NCI-H345 (cell line): ENCODE results near the gene PGAP2.

ENCODE experiments used
- DNase-seq: peaks from one replicate; lab custom pipeline; 2025; lab: John Stamatoyannopoulos, UW

Gene PGAP2

GRCh38 chr11:3831378-3832239, 23.2 kb downstream of the PGAP2 start:
- no peak for DNase-seq

GRCh38 chr11:3832816-3833215, 24.5 kb downstream of the PGAP2 start:
- no peak for DNase-seq

- DNase-seq = no peak
Measured at GRCh38 chr11:3833449-3833848, 25.1 kb downstream of the PGAP2 start.

- DNase-seq = no peak
Measured at GRCh38 chr11:3834349-3834663, 25.9 kb downstream of the PGAP2 start.

- no peak for DNase-seq
Measured at GRCh38 chr11:3834664-3835461, 26.5 kb downstream of the PGAP2 start.

GRCh38 chr11:3835751-3836150, 27.4 kb downstream of the PGAP2 start:
- no peak for DNase-seq

- DNase-seq = no peak
Measured at GRCh38 chr11:3836903-3837302, 28.5 kb downstream of the PGAP2 start.

- DNase-seq = no peak
Measured at GRCh38 chr11:3837793-3838192, 29.4 kb downstream of the PGAP2 start.

- no peak for DNase-seq
Measured at GRCh38 chr11:3838504-3838903, 30.1 kb downstream of the PGAP2 start.

GRCh38 chr11:3840004-3840869, 31.9 kb downstream of the PGAP2 start:
- DNase-seq = no peak

- peak; percentile 71 for DNase-seq
Measured at GRCh38 chr11:3840870-3841425, 32.6 kb downstream of the PGAP2 start, which contains the start of gene RHOG. Gene RHOG (minus strand): TSS chr11:3840959. CDS start chr11:3828138, 12,821 bp downstream.

GRCh38 chr11:3841426-3842350, 33.3 kb downstream of the PGAP2 start:
- peak; percentile 81 for DNase-seq

GRCh38 chr11:3843326-3843725, 35.0 kb downstream of the PGAP2 start:
- DNase-seq = no peak

GRCh38 chr11:3845246-3845645, 36.9 kb downstream of the PGAP2 start:
- DNase-seq = no peak

GRCh38 chr11:3845670-3846069, 37.3 kb downstream of the PGAP2 start:
- DNase-seq = no peak

- peak; percentile 44 for DNase-seq
Measured at GRCh38 chr11:3849297-3849874, 41.0 kb downstream of the PGAP2 start.

- DNase-seq = no peak
Measured at GRCh38 chr11:3853545-3853842, 45.1 kb downstream of the PGAP2 start.

- no peak for DNase-seq
Measured at GRCh38 chr11:3853899-3854659, 45.7 kb downstream of the PGAP2 start.

- no peak for DNase-seq
Measured at GRCh38 chr11:3854660-3854976, 46.3 kb downstream of the PGAP2 start.
